ENCODE results near the gene PBRM1.

The PBRM1 gene

GRCh38 chr3:52609316-52609815, 76.3 kb downstream of the PBRM1 start:
- TF ChIP-seq CTCF (IDR thresholded peaks at IDR 0.05; ENCODE audit: low read depth, low read length), result no peak

GRCh38 chr3:52608337-52608736, 77.4 kb downstream of the PBRM1 start:
- no peak for TF ChIP-seq CTCF (IDR thresholded peaks at IDR 0.05; ENCODE audit: low read depth, low read length)
- H3K4me3 ChIP-seq (ENCODE audit: low read depth, low read length), result no peak overlapping the region

More at GRCh38 chr3:52609316-52609815, 76.3 kb downstream of the PBRM1 start:
- H3K4me3 ChIP-seq (ENCODE audit: low read depth, low read length), result no peak overlapping the region

GRCh38 chr3:52606373-52607085, 79.2 kb downstream of the PBRM1 start:
- H3K4me3 ChIP-seq (ENCODE audit: low read depth, low read length), result no peak overlapping the region
- no peak for TF ChIP-seq CTCF (IDR thresholded peaks at IDR 0.05; ENCODE audit: low read depth, low read length)

GRCh38 chr3:52600258-52600657, 85.5 kb downstream of the PBRM1 start:
- no peak overlapping the region for H3K4me3 ChIP-seq (ENCODE audit: low read depth, low read length)
- no peak for TF ChIP-seq CTCF (IDR thresholded peaks at IDR 0.05; ENCODE audit: low read depth, low read length)

GRCh38 chr3:52596658-52597265, 89.0 kb downstream of the PBRM1 start:
- TF ChIP-seq CTCF (IDR thresholded peaks at IDR 0.05; ENCODE audit: low read depth, low read length), result no peak
- H3K4me3 ChIP-seq (ENCODE audit: low read depth, low read length), result no peak overlapping the region

GRCh38 chr3:52593103-52593502, 92.6 kb downstream of the PBRM1 start:
- no peak overlapping the region for H3K4me3 ChIP-seq (ENCODE audit: low read depth, low read length)
- no peak for TF ChIP-seq CTCF (IDR thresholded peaks at IDR 0.05; ENCODE audit: low read depth, low read length)
